AG04449 (cell line): Measurements from ENCODE around the gene IL4I1.

ENCODE experiments used
- CTCF ChIA-PET: fragments of 350-600 bp; formaldehyde crosslinking; extraction: SDS; loops from one replicate; lab custom pipeline; 2021; ENCODE audit warnings: antibody characterized with exemption; lab: Yijun Ruan, JAX
- POLR2A ChIA-PET: fragments of 400-600, 350-600 bp; formaldehyde crosslinking; extraction: SDS; loops from one replicate; lab custom pipeline; 2020; ENCODE audit warnings: antibody characterized with exemption, inconsistent platforms; lab: Yijun Ruan, JAX
- DNase-seq: peaks from one replicate; pipeline ENCODE4 v3.0.0-alpha.2; 2010; ENCODE audit warnings: low read depth, low spot score
- H3K4me3 ChIP-seq: 2 replicates; pipeline ENCODE4 v1.5.1; 2011; ENCODE audit warnings: low read depth, mild to moderate bottlenecking, control low read depth, low read length
- TF ChIP-seq, protein P1 (sequence below): IDR thresholded peaks from one replicate; pipeline ENCODE4 v1.5.1; 2011; ENCODE audit warnings: mild to moderate bottlenecking, moderate library complexity, low read length, control low read depth, inconsistent platforms; ENCODE audit not compliant: insufficient read depth; ENCODE audit errors: missing control alignments

Gene IL4I1

GRCh38 chr19:49857061-49857837, 39.4 kb downstream of the IL4I1 start:
- H3K4me3 ChIP-seq = no peak overlapping the region
- TF ChIP-seq, protein P1, sequence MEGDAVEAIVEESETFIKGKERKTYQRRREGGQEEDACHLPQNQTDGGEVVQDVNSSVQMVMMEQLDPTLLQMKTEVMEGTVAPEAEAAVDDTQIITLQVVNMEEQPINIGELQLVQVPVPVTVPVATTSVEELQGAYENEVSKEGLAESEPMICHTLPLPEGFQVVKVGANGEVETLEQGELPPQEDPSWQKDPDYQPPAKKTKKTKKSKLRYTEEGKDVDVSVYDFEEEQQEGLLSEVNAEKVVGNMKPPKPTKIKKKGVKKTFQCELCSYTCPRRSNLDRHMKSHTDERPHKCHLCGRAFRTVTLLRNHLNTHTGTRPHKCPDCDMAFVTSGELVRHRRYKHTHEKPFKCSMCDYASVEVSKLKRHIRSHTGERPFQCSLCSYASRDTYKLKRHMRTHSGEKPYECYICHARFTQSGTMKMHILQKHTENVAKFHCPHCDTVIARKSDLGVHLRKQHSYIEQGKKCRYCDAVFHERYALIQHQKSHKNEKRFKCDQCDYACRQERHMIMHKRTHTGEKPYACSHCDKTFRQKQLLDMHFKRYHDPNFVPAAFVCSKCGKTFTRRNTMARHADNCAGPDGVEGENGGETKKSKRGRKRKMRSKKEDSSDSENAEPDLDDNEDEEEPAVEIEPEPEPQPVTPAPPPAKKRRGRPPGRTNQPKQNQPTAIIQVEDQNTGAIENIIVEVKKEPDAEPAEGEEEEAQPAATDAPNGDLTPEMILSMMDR = no peak
- ChIA-PET CTCF (interaction anchor here (1.0 kb wide), 1 partner anchor 13 kb away, joined by 3 read pairs; no protein-coding TSS in a partner anchor), POLR2A (no interaction called here)
- DNase-seq = no peak

GRCh38 chr19:49856574-49857021, 40.1 kb downstream of the IL4I1 start:
- DNase-seq = no peak
- CTCF ChIA-PET = interaction anchor here (1.0 kb wide), 1 partner anchor 12 kb away, joined by 3 read pairs; no protein-coding TSS in a partner anchor
- TF ChIP-seq, protein P1 = no peak
- H3K4me3 ChIP-seq = no peak overlapping the region
- POLR2A ChIA-PET = no interaction called here

GRCh38 chr19:49855676-49856573, 40.8 kb downstream of the IL4I1 start:
- POLR2A ChIA-PET = no interaction called here
- no peak for DNase-seq
- CTCF ChIA-PET = no interaction called here
- no peak overlapping the region for H3K4me3 ChIP-seq
- TF ChIP-seq, protein P1 = no peak

- no peak overlapping the region for H3K4me3 ChIP-seq
- no peak for DNase-seq
- CTCF ChIA-PET = interaction anchor here (1.4 kb wide), 1 partner anchor 13 kb away, joined by 3 read pairs; no protein-coding TSS in a partner anchor
- TF ChIP-seq, protein P1 = no peak
- POLR2A ChIA-PET = interaction anchor here (1.1 kb wide), 1 partner anchor 22 kb away, joined by 3 read pairs; the partner anchor contains the start of genes AKT1S1 and TBC1D17
Observed at GRCh38 chr19:49855277-49855675, 41.4 kb downstream of the IL4I1 start.

GRCh38 chr19:49854378-49855263, 42.1 kb downstream of the IL4I1 start:
- no peak for DNase-seq
- H3K4me3 ChIP-seq = no peak overlapping the region
- POLR2A ChIA-PET = interaction anchor here (1.0 to 1.7 kb wide), 4 partner anchors 11 to 88 kb away, joined by 3 to 5 read pairs (median 4); partner anchors contain the start of genes AKT1S1 and TBC1D17
- TF ChIP-seq, protein P1 = no peak
- CTCF ChIA-PET = interaction anchor here (0.9 to 1.4 kb wide), 2 partner anchors 10 to 13 kb away, joined by 3 to 4 read pairs; no protein-coding TSS in a partner anchor
